Heart left ventricle (tissue), 13 donors: ENCODE data around the gene ANKRD11.

Experiments used
- POLR2A ChIP-seq, 2 donors: fragments of 450-650 bp; IDR thresholded peaks; one replicate each; pipeline ENCODE4 v1.6.1; 2017; ENCODE audit warnings: antibody characterized with exemption in 2 of 2, mild to moderate bottlenecking in 2 of 2, moderate library complexity in 2 of 2
- TF ChIP-seq, protein P1 (sequence below), 12 donors: fragments of 200-600 bp; sonication (generic) in 4 of 12; IDR thresholded peaks; one replicate each; pipeline versions ENCODE4 v1.5.0 to v1.8.0; 2018 to 2022; ENCODE audit warnings: antibody characterized with exemption in 12 of 12, mild to moderate bottlenecking in 5 of 12
- donor health status: ischemic (EF 13 %, LVEDD 7.1; RV severe dilation, severe dysfunction).
- donor health status: DM: no; HTN: yes; CAD: no.
- donor health status: DM: no; HTN: no; CAD: no.
- donor health status: ischemic (EF 25% LVEDD 6.9; RV normal size, moderate dysfunction).
- donor health status: ischemic (EF 25% LVEDD 5.7; RV mildly dilated, moderate dysfunction).
- donor health status: ischemic (EF 35%, LVEDD 5.7; RV mildly dilated, moderate dysfunction).
- donor health status: nonischemic (EF 11% LVEDD 7.7; RV severe dilation, severe dysfunction).
- donor health status: DM: yes; HTN: yes; CAD: no.
- donor health status: PGD.
- donor health status: ischemic (EF 29% LVEDD 5.4; RV normal size, mild dysfunction).
- donor health status: nonischemic (EF 23%, LVEDD 6.1; RV moderate dilation, normal function).

DNA sequence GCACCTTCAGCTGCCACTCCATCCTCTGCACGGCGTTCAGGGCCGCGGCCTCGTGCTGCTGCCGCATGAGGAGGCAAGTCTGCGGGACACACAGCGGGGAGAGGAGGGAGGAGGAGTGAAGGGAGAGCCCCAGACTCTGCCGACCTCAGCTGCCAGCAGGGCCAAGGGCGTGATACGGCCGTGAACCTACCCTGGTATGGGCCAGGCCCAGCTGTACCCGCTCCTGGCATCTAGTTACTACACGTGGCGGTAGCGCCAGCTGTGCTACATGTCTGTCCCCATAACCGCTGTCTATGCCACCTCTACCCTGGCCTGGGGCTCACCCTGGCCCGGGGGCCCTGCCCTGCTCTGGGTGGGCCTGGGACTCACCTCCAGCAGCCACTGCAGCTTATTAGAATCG is 221.8 kb downstream of the ANKRD11 start:
- TF ChIP-seq, protein P1, sequence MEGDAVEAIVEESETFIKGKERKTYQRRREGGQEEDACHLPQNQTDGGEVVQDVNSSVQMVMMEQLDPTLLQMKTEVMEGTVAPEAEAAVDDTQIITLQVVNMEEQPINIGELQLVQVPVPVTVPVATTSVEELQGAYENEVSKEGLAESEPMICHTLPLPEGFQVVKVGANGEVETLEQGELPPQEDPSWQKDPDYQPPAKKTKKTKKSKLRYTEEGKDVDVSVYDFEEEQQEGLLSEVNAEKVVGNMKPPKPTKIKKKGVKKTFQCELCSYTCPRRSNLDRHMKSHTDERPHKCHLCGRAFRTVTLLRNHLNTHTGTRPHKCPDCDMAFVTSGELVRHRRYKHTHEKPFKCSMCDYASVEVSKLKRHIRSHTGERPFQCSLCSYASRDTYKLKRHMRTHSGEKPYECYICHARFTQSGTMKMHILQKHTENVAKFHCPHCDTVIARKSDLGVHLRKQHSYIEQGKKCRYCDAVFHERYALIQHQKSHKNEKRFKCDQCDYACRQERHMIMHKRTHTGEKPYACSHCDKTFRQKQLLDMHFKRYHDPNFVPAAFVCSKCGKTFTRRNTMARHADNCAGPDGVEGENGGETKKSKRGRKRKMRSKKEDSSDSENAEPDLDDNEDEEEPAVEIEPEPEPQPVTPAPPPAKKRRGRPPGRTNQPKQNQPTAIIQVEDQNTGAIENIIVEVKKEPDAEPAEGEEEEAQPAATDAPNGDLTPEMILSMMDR (IDR thresholded peaks at IDR 0.05): no peak
- TF ChIP-seq POLR2A (IDR thresholded peaks at IDR 0.05): no peak
